NB4 (cell line): ENCODE results near the gene NXPH1.

ENCODE experiments used
- CTCF ChIP-seq: IDR thresholded peaks from one replicate; pipeline ENCODE4 v1.5.1; 2012; ENCODE audit warnings: low read depth, low read length
- POLR2A ChIP-seq: IDR thresholded peaks from 2 replicates; pipeline ENCODE4 v1.6.1; 2011; ENCODE audit warnings: mild to moderate bottlenecking; ENCODE audit not compliant: insufficient read length; ENCODE audit errors: extremely low read depth

DNA sequence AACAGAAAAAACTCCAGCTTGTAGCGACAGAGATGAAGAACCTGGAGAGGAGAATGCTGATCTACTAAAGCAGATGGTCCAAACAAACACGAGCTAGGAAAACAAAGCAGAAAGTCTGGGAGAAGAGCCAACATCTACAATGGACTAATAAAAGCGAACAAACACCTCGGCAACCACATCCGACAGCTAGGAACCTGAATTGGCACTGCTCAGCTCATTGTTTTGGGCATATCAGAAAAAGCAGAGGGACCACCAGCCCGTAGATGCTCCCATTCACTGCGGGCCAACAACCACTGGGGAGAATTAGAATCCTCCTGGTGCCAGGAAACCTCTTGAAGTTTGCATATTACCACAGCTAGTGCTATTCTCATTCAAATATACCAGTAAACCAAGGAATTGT, 204.7 kb downstream of the NXPH1 start:
- TF ChIP-seq CTCF (no peak), POLR2A (no peak)
